Ovary (tissue), 9 donors: ENCODE results near the gene ELAC2. TPM values are rescaled to one million over a fixed set of nuclear protein-coding genes. Genes with fewer than 3 reads are reported as not detected.

Experiments used
- DNase-seq, 5 donors: peaks; one replicate each; pipeline ENCODE4 v3.0.0-alpha.2; 2019 to 2020
- H3K27ac ChIP-seq, 2 donors: fragments of 200-600 bp; one replicate each; pipeline versions ENCODE4 v1.5.1 to v1.8.0; 2019 to 2022
- H3K27me3 ChIP-seq: fragments of 200-600 bp; one replicate; pipeline ENCODE4 v1.8.0; 2022
- H3K36me3 ChIP-seq: fragments of 200-600 bp; sonication (generic); one replicate; pipeline ENCODE4 v1.5.1; 2019
- H3K4me1 ChIP-seq: one replicate; pipeline ENCODE4 v1.8.1; 2013; ENCODE audit warnings: mild to moderate bottlenecking, moderate library complexity; ENCODE audit not compliant: insufficient read depth
- H3K4me3 ChIP-seq: fragments of 200-600 bp; sonication (generic); one replicate; pipeline ENCODE4 v1.5.1; 2017
- H3K9me3 ChIP-seq, 2 donors: fragments of 200-600 bp in 1 of 2; sonication (generic) in 1 of 2; one replicate each; pipeline versions ENCODE4 v1.5.1 to v1.8.1; 2013 to 2019; ENCODE audit warnings: mild to moderate bottlenecking in 1 of 2, moderate library complexity in 1 of 2
- EP300 ChIP-seq: sonication (generic); formaldehyde crosslinking; IDR thresholded peaks from one replicate; pipeline ENCODE4 v1.6.1; 2017; ENCODE audit warnings: antibody characterized with exemption
- POLR2A ChIP-seq: fragments of 450-650 bp; IDR thresholded peaks from one replicate; pipeline ENCODE4 v1.6.1; 2017; ENCODE audit warnings: antibody characterized with exemption, mild to moderate bottlenecking, moderate library complexity
- WGBS, 3 donors: extraction: QIAGEN DNeasy Blood & Tissue Kit in 1 of 3; methylation state at CpG; one replicate each; pipeline versions ENCODE4 v1.1.5 to v1.1.7; 2013 to 2017; 5-methylcytosine and 5-hydroxymethylcytosine counted together
- intact Hi-C, 4 donors: fragments of 100-400 bp; cut with DNase I; formaldehyde crosslinking; loops; one replicate each; pipeline versions ENCODE4 v1.11.0 to v1.15.1; 2022 to 2023
- polyA plus RNA-seq, 2 donors: library from polyadenylated mRNA; stranded (reverse); fragments of 200-250 nt in 1 of 2; fragments of 350-450 nt in 1 of 2; fragmentation: Illumina TruSeq in 1 of 2; extraction: RNeasy Lipid Tissue Mini Kit (QIAGEN cat#74804) in 1 of 2; gene quantifications; one replicate each; pipeline ENCODE4 v1.2.3, GENCODE V29; 2013 to 2014
- total RNA-seq, 7 donors: library from RNA; depleted of rRNA in 2 of 7; stranded (reverse); fragments of >200 nt in 2 of 7; fragmentation: NEBNext Ultra II Directional in 3 of 7; extraction: Animal tissue kit (Norgen Biotek cat#: 25700) in 3 of 7; gene quantifications; one replicate each; pipeline versions ENCODE4 v1.1.0 to v1.2.4, GENCODE V29; 2016 to 2023
- TF ChIP-seq, protein P1 (sequence below), 3 donors: fragments of 450-650 bp in 2 of 3; fragments of 200-600 bp in 1 of 3; IDR thresholded peaks; one replicate each; pipeline versions ENCODE4 v1.5.1 to v1.8.0; 2016 to 2022; ENCODE audit warnings: antibody characterized with exemption in 3 of 3, mild to moderate bottlenecking in 1 of 3
- donor health status: DM: no; HTN: no; CAD: no; lungs with moderate emphysema.
- donor health status: DM: no; HTN: no; CAD: no.
- donor health status: Bipolar disorder and iron deficiency.
- donor health status: DM: yes; HTN: yes; CAD: no.
- donor health status: DM: no; HTN: no; CAD: no.
- donor health status: DM: yes; HTN: yes; CAD: no.

ELAC2 gene
- total and polyA plus RNA-seq, 9 donors = 24.5 to 83.2 (median 38.4) TPM

DNA sequence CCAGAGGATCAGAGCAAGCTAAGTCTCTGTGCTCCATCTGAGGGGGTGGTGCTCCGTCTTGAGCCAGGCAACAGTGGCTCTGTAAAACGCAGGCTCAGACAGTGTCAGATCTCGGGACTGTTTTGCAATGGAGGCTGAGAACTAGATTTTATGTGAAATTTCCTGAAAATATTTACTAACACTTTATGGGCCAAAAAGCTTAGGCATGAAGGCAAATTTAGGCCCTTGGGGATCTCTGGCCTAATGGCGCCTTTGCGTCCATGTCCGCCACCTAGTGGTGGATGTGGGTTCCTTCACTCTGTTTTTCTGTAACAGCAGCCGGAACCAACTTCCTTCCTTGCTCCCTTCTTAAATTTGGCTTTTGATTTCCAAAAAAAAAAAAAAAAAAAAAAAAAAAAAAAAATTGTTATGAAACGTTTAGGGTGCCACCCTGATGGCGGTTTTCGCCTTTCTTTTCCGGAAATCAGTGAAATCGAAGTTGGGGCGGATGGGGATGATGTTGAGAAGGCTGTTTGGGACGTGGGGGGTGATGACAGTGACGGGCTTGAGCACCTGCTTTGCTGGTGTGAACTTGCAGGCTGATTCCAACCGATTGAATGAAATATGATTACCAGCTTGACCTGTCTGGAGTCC is 14.0 kb upstream of the ELAC2 start:
- Histone ChIP-seq H3K36me3 (no peaks in the 10 kb centered on the region), H3K4me3 (no peak overlapping the region), H3K27me3 (no peaks in the 10 kb centered on the region), H3K27ac (no peak overlapping the region), H3K9me3 (no peaks in the 10 kb centered on the region), H3K4me1 (no peaks in the 10 kb centered on the region)
- peak in 3 of 5 donors; percentile 17 to 38 (median 25) for DNase-seq
- TF ChIP-seq EP300 (no peak), POLR2A (no peak)
- TF ChIP-seq, protein P1, sequence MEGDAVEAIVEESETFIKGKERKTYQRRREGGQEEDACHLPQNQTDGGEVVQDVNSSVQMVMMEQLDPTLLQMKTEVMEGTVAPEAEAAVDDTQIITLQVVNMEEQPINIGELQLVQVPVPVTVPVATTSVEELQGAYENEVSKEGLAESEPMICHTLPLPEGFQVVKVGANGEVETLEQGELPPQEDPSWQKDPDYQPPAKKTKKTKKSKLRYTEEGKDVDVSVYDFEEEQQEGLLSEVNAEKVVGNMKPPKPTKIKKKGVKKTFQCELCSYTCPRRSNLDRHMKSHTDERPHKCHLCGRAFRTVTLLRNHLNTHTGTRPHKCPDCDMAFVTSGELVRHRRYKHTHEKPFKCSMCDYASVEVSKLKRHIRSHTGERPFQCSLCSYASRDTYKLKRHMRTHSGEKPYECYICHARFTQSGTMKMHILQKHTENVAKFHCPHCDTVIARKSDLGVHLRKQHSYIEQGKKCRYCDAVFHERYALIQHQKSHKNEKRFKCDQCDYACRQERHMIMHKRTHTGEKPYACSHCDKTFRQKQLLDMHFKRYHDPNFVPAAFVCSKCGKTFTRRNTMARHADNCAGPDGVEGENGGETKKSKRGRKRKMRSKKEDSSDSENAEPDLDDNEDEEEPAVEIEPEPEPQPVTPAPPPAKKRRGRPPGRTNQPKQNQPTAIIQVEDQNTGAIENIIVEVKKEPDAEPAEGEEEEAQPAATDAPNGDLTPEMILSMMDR (IDR thresholded peaks at IDR 0.05) = peak; percentile 17 to 29 (median 25)
- intact Hi-C loops = no loop called here
- WGBS, 3 donors = 47 to 57% (median 54%) methylated on average over 16 of the region's 16 CpGs

DNA sequence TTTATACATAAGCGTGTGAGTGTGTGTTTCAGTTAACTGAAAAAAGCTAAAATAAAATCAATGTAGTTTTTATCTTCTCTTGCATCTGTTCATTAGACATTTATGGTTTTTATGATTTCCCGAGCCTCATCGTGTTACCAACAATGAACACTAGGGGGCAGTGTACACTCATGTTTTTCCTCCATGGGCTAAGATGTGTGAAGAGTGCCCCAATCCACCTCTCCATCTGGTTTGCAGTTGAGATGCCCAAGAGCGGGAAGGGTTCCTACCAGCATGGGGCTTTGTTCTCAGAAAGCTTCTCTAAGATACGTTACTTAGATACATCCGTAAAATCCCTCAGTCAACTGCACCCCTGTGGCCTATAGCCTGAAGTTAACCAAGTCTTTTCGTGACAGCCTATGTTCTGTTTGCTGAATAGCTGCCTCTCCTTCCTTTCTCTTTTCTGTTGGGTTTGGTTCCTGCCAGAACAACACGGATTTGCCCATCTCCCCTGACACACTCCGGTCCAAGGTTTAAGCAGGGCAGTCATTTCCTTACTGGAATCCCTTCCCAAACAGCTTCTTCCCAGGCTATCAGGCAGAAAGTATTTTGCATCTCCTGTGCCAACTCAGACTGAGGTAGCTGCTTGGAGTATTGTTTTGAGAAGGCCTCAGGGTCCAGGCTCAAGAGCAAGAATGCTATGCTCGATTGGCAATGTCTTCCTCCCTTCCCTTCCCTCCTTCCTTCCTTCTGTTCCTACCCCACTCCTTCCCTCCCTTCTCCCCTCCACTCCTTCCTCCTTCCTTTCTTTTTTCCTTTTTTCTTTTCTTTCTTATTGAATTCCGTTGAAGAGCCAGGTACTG is 12.9 kb upstream of the ELAC2 start:
- intact Hi-C loops = no loop called here
- H3K4me1 ChIP-seq = no peaks in the 10 kb centered on the region
- H3K4me3 ChIP-seq = no peak overlapping the region
- no peak overlapping the region for H3K27ac ChIP-seq
- TF ChIP-seq, protein P1 (IDR thresholded peaks at IDR 0.05) = peak in 2 of 3 donors; percentile 35 to 43
- TF ChIP-seq EP300 (no peak), POLR2A (no peak)
- no peaks in the 10 kb centered on the region for H3K9me3 ChIP-seq
- H3K36me3 ChIP-seq = no peaks in the 10 kb centered on the region
- 57 to 61% (median 58%) methylated on average over 11 of the region's 11 CpGs for WGBS, 3 donors
- peak in 1 of 5 donors; percentile 23 for DNase-seq
- no peaks in the 10 kb centered on the region for H3K27me3 ChIP-seq

DNA sequence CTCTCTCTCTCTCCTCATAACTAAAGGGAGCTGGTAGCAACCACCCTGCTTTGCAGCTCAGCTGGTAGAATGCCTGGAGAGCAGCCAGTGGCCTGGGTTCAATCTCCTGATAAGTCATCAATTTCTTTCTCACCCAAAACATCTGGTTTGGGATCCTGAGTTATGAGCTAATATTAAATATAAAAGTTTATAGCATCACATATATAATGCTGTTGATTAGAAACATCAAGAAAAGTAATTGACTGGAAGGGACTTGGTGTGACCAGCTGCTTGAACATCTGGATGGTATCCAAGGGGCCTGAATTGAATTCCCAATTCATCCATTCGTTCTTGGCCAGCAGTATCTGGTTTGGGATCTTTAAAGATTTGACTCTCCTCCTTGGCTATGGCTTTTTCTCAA is 12.2 kb upstream of the ELAC2 start:
- Histone ChIP-seq H3K36me3 (no peaks in the 10 kb centered on the region), H3K27me3 (no peaks in the 10 kb centered on the region), H3K27ac (no peak overlapping the region), H3K4me1 (no peaks in the 10 kb centered on the region), H3K9me3 (no peaks in the 10 kb centered on the region), H3K4me3 (no peak overlapping the region)
- DNase-seq = no peak
- WGBS, 3 donors = 50 to 71% (median 50%) methylated on average over 1 of the region's 1 CpG
- intact Hi-C loops = no loop called here
- TF ChIP-seq, protein P1 (IDR thresholded peaks at IDR 0.05) = no peak
- no peak for TF ChIP-seq POLR2A
- no peak for TF ChIP-seq EP300

DNA sequence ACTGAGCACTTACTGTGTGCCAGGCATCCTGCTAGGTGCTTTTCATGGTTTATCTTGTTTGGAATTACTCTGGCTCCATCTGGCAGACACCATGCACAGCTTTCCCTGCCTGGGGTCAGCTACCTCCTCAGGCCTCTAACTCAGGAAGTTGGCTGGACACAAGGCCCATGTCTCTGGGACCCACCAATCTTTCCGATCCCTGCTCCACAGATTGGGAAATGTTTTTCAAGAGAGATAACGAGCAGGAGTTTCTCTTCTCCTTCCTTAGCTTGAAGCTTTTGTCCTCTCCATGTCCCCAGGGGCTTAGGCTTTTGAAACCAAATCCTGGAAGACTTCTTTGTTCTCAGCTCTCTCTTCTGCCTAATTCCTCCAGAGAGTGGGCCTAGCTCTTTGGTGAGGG is 11.5 kb upstream of the ELAC2 start:
- TF ChIP-seq POLR2A (no peak), EP300 (no peak)
- TF ChIP-seq, protein P1 (IDR thresholded peaks at IDR 0.05) = no peak
- Histone ChIP-seq H3K9me3 (no peaks in the 10 kb centered on the region), H3K27ac (no peak overlapping the region), H3K4me1 (no peaks in the 10 kb centered on the region), H3K4me3 (no peak overlapping the region), H3K36me3 (no peaks in the 10 kb centered on the region), H3K27me3 (no peaks in the 10 kb centered on the region)
- 69 to 74% (median 74%) methylated on average over 2 of the region's 2 CpGs for WGBS, 3 donors
- no peak for DNase-seq
- intact Hi-C loops = loop anchor here in 2 of 4 donors (10.0 kb wide), 1 partner anchor 1275 kb away; the partner anchor contains the start of gene HS3ST3B1 (in 2 of the 2)
